ENCODE data around the gene PAQR7. TPM values are rescaled to one million over a fixed set of nuclear protein-coding genes. Genes with fewer than 3 reads are reported as not detected.

Gene PAQR7
- total RNA-seq, 2 experiments from 2014 or later = 1.1 to 1.5 TPM

GRCh38 chr1:25903986-25904385 is 28.5 kb upstream of the PAQR7 start:
- peaks cover 27% of the 10 kb centered on the region for H3K4me1 Mint-ChIP-seq (ENCODE audit: low read depth)
- no peak for ATAC-seq (ENCODE audit: poor library complexity)
- H3K27me3 Mint-ChIP-seq = no peaks in the 10 kb centered on the region
- CTCF ChIA-PET = interaction anchor here (1.1 to 3.3 kb wide), 3 partner anchors 9 to 93 kb away, joined by 3 to 36 read pairs (median 6); partner anchors contain the start of gene PAFAH2
- Histone ChIP-seq H3K9me3 (ENCODE audit: control insufficient read depth in 1 of 2, insufficient read depth in 1 of 2, low read length in 2 of 2) (no peaks in the 10 kb centered on the region), H3K4me1 (ENCODE audit: insufficient read depth, low read length) (peaks cover 22% of the 10 kb centered on the region), H3K27me3 (ENCODE audit: control insufficient read depth in 1 of 2, insufficient read depth in 2 of 2, low read length in 2 of 2) (no peaks in the 10 kb centered on the region), H3K27ac (ENCODE audit: low read depth in 1 of 2, low read length in 2 of 2) (no peak overlapping the region), H3K36me3 (ENCODE audit: insufficient read depth, low read length) (peaks cover 13% of the 10 kb centered on the region), H3K4me3 (ENCODE audit: low read length) (no peak overlapping the region)
- POLR2A ChIA-PET = interaction anchor here (1.3 to 7.1 kb wide), 4 partner anchors 8 to 94 kb away, joined by 4 to 63 read pairs (median 32); partner anchors contain the start of gene PAFAH2
- peaks cover 48% of the 10 kb centered on the region for H3K36me3 Mint-ChIP-seq (ENCODE audit: low read depth)
- H3K9me3 Mint-ChIP-seq = no peaks in the 10 kb centered on the region
- no peak for DNase-seq
- H3K27ac Mint-ChIP-seq = peak overlapping the region; percentile 97
- intact Hi-C loops (cut with DNase I, micrococcal nuclease) = loop anchor here in 1 of 2 experiments (2.0 kb wide), 1 partner anchor 45 kb away; the partner anchor contains the start of gene AUNIP
- no peak for TF ChIP-seq CTCF (IDR thresholded peaks at IDR 0.05)
- peak overlapping the region; percentile 98 for H3K4me3 Mint-ChIP-seq

GRCh38 chr1:25902462-25902861 is 27.0 kb upstream of the PAQR7 start:
- Mint-ChIP-seq H3K27ac (no peak overlapping the region), H3K27me3 (no peaks in the 10 kb centered on the region), H3K36me3 (ENCODE audit: low read depth) (peaks cover 58% of the 10 kb centered on the region), H3K4me3 (peak overlapping the region; percentile 23), H3K9me3 (no peaks in the 10 kb centered on the region), H3K4me1 (ENCODE audit: low read depth) (peaks cover 26% of the 10 kb centered on the region)
- ATAC-seq (ENCODE audit: poor library complexity) = no peak
- no peak overlapping the region for H3K27ac ChIP-seq (ENCODE audit: low read depth in 1 of 2, low read length in 2 of 2)
- H3K27me3 ChIP-seq (ENCODE audit: control insufficient read depth in 1 of 2, insufficient read depth in 2 of 2, low read length in 2 of 2) = no peaks in the 10 kb centered on the region
- peaks cover 13% of the 10 kb centered on the region for H3K36me3 ChIP-seq (ENCODE audit: insufficient read depth, low read length)
- no peak overlapping the region for H3K4me3 ChIP-seq (ENCODE audit: low read length)
- H3K9me3 ChIP-seq (ENCODE audit: control insufficient read depth in 1 of 2, insufficient read depth in 1 of 2, low read length in 2 of 2) = no peaks in the 10 kb centered on the region
- POLR2A ChIA-PET = interaction anchor here (1.9 to 7.1 kb wide), 2 partner anchors 69 to 95 kb away, joined by 4 to 63 read pairs; partner anchors contain the start of gene PAFAH2
- DNase-seq = no peak
- TF ChIP-seq CTCF (IDR thresholded peaks at IDR 0.05) = no peak
- CTCF ChIA-PET = interaction anchor here (1.0 to 1.4 kb wide), 2 partner anchors 27 to 95 kb away, joined by 4 to 6 read pairs; partner anchors contain the start of gene PAFAH2
- intact Hi-C loops (cut with DNase I, micrococcal nuclease) = no loop called here
- H3K4me1 ChIP-seq (ENCODE audit: insufficient read depth, low read length) = peaks cover 22% of the 10 kb centered on the region

GRCh38 chr1:25900219-25900618 is 24.7 kb upstream of the PAQR7 start:
- peaks cover 51% of the 10 kb centered on the region for H3K36me3 Mint-ChIP-seq (ENCODE audit: low read depth)
- peaks cover 22% of the 10 kb centered on the region for H3K4me1 Mint-ChIP-seq (ENCODE audit: low read depth)
- H3K27me3 Mint-ChIP-seq = no peaks in the 10 kb centered on the region
- CTCF ChIA-PET = interaction anchor here (1.0 to 1.2 kb wide), 2 partner anchors 77 to 97 kb away, joined by 3 to 4 read pairs; partner anchors contain the start of gene PAFAH2
- H3K9me3 ChIP-seq (ENCODE audit: control insufficient read depth in 1 of 2, insufficient read depth in 1 of 2, low read length in 2 of 2) = no peaks in the 10 kb centered on the region
- TF ChIP-seq CTCF (IDR thresholded peaks at IDR 0.05) = no peak
- peaks cover 13% of the 10 kb centered on the region for H3K36me3 ChIP-seq (ENCODE audit: insufficient read depth, low read length)
- no peak for ATAC-seq (ENCODE audit: poor library complexity)
- H3K27ac Mint-ChIP-seq = no peak overlapping the region
- H3K4me3 Mint-ChIP-seq = no peak overlapping the region
- H3K9me3 Mint-ChIP-seq = no peaks in the 10 kb centered on the region
- intact Hi-C loops (cut with DNase I, micrococcal nuclease) = no loop called here
- H3K4me1 ChIP-seq (ENCODE audit: insufficient read depth, low read length) = peaks cover 14% of the 10 kb centered on the region
- H3K4me3 ChIP-seq (ENCODE audit: low read length) = no peak overlapping the region
- H3K27ac ChIP-seq (ENCODE audit: low read depth in 1 of 2, low read length in 2 of 2) = no peak overlapping the region
- no peaks in the 10 kb centered on the region for H3K27me3 ChIP-seq (ENCODE audit: control insufficient read depth in 1 of 2, insufficient read depth in 2 of 2, low read length in 2 of 2)
- DNase-seq = no peak
- POLR2A ChIA-PET = interaction anchor here (6.0 kb wide), 1 partner anchor 99 kb away, joined by 124 read pairs; the partner anchor contains the start of gene PAFAH2

Measured in CD4-positive, alpha-beta T cell (primary cell).